NCI-H226 (cell line): ENCODE data around the gene CHAF1A.

Experiments used
- DNase-seq: peaks from one replicate; pipeline ENCODE4 v3.0.0-alpha.2; 2015

The CHAF1A gene

GRCh38 chr19:4442819-4443146 is 40.3 kb downstream of the CHAF1A start:
- no peak for DNase-seq

GRCh38 chr19:4443188-4443587 is 40.7 kb downstream of the CHAF1A start:
- no peak for DNase-seq

- DNase-seq: no peak
Observed at GRCh38 chr19:4443966-4444764, 41.7 kb downstream of the CHAF1A start.

GRCh38 chr19:4444765-4445741 is 42.6 kb downstream of the CHAF1A start:
- DNase-seq: no peak

GRCh38 chr19:4445963-4446703 is 43.7 kb downstream of the CHAF1A start:
- DNase-seq: no peak

DNA sequence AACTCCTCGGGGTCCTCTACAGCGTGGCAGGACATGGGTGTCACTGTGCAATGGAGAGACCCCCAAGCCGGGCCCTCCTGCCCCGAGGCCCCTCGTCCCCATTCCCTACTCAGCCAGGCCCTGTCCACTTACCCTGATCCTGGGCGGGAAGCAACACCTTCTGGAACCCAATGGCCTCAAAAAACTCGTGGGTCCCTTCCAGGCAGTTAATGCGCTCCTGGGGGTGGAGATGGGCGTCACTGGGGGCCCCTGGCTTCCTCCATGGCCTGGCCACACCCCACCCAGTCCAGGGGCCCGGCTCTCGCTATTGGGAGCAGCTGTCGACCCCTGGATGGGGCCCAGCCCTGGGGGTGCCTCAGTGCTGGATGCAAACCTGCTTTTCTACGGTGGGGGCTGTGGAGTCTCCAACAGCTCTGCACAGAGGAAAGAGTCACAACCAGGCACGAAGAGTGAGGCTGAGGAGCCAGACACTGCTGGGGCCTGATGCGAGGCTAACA is 44.3 kb downstream of the CHAF1A start:
- no peak for DNase-seq

- no peak for DNase-seq
Observed at GRCh38 chr19:4447327-4448146, 45.1 kb downstream of the CHAF1A start.

DNA sequence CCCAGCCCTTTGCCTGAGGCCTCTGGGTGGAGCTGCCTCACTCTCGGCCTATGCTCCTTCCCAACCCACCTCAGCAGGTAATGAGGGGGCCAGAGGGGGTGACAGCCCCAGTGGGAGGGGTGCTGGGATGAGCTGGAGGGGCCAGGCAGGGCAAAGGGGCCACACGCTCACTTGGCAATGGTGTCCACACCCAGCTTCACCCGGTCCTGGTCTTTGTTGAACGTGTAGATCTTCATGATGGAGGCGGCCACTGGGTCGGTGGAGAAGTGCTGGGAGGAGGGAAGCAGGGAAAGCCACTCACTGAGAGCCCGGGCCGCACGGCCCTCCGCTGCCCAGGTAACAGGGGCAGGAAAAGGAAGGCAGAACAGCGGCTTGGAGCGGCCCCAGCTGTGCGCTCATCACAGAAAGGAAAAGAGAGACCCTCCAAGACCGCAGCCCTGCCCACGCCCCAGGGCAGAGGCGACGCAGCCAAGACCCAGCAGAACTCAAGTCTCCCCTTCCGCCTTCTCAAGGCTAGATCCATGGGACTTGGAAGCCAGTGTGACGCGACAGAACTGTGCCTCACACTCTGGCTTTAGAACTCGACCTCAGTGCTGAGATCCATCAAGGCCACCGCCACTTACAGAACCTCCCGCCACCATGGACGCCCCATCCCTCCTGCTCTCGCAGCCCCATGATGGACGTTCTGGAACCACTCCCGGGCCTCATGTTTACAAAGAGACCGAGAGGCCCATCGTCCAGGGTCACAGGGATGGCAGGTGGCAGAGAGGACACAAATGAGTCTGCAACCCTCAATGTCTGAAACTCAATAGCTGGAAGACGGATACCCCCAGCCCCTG is 45.9 kb downstream of the CHAF1A start:
- no peak for DNase-seq

- DNase-seq: no peak
Observed at GRCh38 chr19:4449022-4449638, 46.7 kb downstream of the CHAF1A start.

- DNase-seq: no peak
Observed at GRCh38 chr19:4449639-4450028, 47.2 kb downstream of the CHAF1A start.

DNA sequence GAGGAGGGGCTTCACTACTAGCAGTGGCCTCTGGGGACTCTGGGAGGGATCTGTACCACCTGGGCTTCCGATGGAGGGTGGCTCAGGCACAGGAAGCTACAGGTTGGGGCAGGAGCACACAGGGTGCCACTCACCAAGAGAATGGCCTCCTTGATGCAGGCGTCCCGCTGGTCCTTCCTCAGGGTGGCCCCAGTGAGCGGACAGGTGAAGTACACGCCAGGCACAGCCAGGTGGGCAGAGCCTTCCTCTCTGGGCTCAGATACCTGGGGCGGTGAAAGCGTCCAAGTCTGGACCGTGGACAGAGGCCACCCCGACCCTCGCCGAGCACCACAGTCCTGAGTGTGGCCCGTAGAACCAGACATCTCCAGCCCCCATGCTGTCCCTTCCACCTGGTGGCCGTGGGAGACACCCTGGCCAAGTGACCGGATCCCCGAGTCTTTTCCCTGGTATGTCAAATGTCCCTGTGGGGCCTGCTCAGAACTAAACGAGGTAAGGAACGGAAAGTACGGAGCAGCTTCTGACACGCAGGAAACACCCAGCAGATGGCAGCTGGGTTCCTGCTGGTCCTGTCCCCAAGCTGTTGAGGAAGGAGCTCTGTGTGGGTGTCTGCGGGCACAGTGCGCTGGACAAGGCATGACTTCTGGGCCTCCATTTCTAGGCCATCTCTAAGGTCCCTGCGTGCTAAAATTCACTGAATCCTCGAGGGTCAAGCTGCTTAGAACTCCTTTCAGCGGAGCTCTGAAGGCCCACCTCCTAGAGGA is 50.0 kb downstream of the CHAF1A start:
- no peak for DNase-seq

DNA sequence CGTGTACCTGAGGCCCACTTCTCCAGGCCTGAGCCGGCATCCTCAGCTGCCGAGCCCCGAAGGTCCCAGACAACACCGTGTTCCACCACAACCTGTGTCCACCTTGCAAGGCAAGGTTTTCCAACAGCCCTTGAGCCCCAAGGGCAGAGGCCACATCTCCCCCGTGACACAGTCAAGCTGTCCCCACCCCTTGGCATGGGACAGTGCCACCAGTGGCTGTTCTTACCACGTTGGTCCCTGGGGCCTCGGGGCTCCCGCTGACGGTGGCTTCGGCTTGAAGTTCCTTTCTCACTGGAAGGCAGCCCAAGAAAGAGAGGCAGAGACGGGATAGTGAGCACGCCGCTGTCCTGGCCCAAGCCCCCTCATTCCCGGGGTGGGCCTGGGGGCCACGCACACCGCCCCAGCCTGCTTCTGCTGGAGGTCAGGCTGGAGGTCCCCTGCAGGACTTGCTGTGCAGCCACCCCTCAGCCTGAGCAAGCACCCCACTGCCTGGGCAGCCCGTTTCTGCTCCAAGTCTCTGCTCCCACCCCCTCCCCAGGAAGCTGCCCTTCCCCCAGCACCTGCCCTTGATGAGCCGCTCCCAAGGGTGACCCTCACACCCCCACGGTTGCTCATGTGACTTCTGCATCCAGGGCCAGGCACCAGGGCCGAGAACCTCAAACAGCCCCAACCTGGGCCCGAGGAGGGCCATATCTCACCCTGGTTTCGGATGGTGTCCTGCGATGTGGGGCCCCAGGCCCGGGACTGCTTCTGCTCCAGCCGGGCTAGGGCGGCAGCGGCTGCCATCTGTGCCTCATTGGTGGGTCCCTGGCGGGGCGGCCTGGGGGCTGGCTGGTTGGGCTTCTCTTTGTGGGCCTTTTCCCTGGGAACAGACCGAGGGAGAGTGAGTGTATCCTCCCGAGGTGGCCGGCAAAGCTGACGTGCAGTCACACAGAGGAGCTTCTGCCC is 51.1 kb downstream of the CHAF1A start:
- DNase-seq: no peak

- peak; percentile 96 for DNase-seq
Observed at GRCh38 chr19:4454747-4455718, 52.6 kb downstream of the CHAF1A start.

GRCh38 chr19:4455719-4456475 is 53.5 kb downstream of the CHAF1A start:
- DNase-seq: peak; percentile 94

DNA sequence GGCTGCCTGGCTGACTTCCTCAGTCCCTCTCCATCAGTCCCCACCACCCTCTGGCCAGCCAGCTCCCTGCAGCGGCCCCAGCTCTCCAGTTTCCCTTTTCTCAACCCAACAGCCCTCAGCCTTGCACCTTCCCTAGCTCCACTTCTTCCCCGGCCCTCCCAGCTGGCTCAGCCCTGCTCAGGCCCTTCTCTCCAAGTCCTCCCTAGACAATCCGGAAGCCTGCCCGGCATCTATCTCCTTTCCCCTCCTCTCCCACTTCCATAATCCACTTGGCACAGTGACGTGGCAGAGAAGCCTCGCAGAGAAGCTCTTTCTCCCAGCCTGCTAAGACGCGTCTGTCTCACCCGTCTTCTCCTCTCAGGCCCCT is 54.0 kb downstream of the CHAF1A start:
- DNase-seq: peak; percentile 72

DNA sequence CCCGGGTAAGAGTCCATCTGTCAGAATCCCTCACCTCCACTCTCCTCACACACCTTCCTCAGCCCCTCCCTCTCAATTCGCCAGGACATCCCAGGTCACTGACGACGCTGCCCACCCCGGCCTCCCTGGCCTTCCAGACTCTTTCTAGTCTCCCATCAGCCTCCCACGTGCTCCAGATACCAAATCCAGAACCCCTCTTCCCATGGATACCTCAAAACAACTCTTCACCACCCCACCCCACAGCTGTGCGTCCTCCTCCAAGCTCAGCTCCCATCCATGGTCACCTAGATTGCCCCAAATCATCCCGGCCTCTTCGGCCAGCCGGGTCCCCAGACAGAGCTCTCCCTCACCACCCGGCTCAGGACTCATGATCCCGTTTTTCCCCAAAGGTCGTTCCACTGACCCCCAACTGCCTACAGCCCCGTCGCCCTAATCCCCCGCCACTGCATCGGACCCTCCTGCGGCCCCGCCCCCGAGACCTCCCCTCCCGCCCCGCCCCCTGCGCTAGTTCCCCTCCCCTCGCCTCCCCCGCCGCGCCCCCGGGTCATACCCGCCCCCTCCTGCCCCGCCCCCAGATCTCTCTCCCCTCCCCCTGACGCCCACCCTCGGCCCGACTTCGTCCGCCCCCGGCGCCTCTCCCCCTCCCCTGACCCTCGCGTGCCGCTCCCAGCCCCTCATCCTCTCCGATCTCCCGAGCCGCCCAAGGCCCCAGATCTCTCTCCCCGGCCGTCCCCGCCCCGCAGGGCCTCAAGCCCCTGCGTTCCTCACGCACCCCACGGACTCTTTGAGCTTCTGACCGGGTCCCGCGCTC is 54.6 kb downstream of the CHAF1A start:
- DNase-seq: peak; percentile 54
